ENCODE data around the gene CCDC88A.
"Not testable (repeated sequence)": the region's sequence is repeated elsewhere in the genome, so short reads cannot be mapped to it uniquely, and the experiment has no call there.

The CCDC88A gene

DNA sequence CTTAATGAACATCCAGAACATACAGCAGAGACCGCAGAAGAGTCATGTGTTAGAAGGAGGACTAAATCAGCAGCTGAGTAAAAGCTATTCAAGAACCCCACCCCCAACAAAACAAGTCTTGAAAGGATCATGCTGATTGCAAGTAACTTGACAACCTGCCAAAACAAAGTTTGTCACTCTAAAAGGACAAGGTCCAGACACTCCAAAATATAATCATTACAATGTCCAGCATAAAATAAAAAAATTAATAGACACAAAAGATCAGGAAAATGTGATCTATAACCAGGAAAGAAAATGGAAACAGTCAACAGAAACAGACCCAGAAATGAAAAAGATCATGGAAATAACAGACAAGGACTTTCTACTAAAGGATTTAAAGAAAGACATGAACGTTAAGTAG, 28.5 kb downstream of the CCDC88A start:
- DNase-seq (ENCODE audit: low read depth in 3 of 3, low spot score in 1 of 3), result no peak

DNA sequence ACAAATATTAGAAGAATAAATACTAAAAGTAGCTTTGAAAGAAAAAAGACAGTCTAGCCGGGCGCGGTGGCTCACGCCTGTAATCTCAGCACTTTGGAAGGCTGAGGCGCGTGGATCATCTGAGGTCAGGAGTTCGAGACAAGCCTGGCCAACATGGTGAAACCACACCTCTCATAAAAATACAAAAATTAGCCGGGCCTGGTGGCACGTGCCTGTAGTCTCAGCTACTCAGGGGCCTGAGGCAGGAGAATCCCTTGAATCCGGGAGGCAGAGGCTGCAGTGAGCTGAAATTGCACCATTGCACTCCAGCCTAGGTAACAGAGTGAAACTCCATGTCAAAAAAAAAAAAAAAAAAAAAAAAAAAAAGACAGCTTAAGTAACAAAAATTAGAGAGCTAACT, 34.1 kb downstream of the CCDC88A start:
- DNase-seq (ENCODE audit: low read depth in 3 of 3, low spot score in 1 of 3), result not testable (repeated sequence)

DNA sequence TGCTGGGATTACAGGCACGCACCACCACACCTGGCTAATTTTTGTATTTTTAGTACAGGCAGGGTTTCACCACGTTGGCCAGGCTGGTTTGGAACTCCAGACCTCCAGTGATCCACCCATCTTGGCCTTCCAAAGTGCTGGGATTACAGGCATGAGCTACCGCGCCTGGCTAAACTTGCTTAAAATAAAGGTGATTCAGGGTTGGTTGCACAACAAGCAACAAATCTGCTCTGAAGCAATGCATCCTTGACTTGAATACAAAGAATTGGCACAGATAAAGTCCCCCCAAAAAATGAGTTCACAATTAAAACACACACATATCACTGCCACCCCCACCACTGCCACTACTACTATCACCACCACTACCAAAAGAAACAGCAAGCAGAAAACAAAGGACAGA, 34.9 kb downstream of the CCDC88A start:
- no peak for DNase-seq (ENCODE audit: low read depth in 3 of 3, low spot score in 1 of 3)

DNA sequence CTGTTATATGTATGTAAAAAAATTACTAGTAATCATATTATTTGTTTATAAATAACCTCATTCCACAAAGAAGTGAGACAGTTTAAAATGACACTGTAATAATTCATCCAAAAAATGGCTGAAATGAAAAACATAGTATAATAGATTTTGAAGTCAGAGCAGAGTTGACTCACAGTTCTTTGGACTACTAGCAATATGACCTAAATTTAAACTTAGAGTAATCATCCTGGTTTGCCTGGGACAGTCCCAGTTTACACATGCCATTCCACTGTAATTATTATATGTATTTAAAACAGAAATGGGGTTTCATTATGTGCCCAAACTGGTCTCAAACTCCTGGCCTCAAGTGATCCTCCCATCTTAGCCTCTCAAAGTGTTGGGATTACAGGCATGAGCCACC, 48.3 kb downstream of the CCDC88A start:
- no peak for DNase-seq (ENCODE audit: low read depth in 3 of 3, low spot score in 1 of 3)

DNA sequence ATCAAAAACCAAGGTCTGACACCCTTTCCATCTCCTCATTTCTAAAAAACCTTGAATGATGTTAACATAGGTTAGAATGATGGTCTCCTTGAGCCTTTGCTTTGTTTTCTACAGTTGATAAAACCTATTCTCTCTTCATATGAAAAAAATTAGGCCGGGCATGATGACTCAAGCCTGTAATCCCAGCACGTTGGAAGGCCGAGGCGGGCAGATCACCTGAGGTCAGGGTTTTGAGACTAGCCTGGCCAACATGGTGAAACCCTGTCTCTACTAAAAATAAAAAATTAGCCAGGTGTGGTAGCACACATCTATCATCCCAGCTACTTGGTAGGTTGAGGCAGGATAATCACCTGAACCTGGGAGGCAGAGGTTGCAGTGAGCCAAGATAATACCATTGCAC, 49.4 kb downstream of the CCDC88A start:
- no peak for DNase-seq (ENCODE audit: low read depth in 3 of 3, low spot score in 1 of 3)

DNA sequence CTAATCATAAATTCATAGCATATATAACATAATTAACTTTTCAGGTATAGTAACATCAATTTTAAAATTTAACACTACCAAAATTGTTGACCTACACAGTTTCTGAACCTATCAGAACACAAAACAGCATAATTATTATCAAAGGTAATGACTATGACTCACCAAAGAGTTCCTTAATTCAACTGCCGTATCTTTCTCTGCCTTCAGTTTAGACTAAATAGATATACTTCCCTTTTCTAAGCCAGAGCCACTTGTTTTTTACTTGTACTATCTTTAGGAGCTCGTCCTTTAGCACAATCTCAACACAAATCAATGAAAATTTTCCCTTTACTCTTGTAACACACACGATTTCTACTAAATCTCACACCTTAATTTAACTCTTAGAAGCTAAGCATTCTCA, 54.4 kb downstream of the CCDC88A start:
- no peak for DNase-seq (ENCODE audit: low read depth in 3 of 3, low spot score in 1 of 3)

DNA sequence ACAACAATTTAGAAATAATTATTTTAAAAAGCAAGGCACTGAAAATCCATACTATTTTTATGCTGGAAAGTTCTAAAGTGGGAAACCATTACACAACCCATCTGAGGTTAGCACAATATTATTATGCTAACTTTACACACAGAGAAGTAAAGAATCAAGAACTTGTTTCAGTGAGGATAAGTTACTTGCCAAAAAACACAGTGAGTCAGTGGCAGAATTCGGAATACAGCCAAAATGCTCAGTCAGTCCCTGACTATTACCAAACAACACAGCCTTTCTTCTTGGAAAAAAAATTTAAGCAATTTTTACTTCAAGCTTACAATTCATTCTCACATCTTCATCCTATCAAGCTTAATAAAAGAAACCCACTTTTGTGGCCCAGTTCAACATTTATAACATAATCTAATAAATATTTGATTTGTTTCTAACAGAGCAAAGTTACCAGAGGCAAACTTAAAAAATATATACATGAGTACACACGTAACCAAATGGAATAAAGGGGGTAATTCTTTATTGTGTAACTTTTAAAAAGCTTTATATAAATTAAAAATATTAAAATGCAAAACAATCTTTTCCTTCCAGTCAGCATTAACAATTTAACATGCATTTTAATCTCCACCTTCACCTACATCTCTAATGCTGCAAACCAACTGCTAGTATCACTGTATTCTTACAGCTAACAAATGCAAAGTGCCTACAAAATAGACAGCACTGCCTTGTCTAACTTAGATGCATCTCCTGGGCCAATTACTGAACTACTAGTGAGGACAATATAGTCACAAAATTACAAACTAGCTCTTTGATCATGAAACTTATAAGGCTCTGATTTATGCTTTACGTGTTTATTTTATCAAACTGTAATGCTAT, 55.2 kb downstream of the CCDC88A start:
- no peak for DNase-seq (ENCODE audit: low read depth in 3 of 3, low spot score in 1 of 3)

DNA sequence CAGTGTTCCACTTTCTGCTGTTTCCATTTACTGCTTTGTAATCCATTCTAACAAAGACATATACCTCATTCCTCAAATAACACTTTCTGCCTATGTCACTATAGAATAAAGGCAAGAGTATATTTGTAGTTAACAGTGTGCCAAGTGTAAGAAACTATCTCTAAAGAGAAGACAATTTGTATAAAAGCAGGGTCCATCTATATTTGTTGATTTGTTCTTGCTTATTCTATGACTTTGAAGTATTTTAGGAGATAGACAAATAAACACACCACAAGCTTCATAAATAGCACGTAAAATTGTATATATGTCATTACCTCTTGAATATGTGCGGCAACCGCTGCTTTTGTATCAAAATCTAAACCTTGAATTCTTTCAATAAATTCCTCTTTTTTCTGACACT, 56.0 kb downstream of the CCDC88A start:
- no peak for DNase-seq (ENCODE audit: low read depth in 3 of 3, low spot score in 1 of 3)

DNA sequence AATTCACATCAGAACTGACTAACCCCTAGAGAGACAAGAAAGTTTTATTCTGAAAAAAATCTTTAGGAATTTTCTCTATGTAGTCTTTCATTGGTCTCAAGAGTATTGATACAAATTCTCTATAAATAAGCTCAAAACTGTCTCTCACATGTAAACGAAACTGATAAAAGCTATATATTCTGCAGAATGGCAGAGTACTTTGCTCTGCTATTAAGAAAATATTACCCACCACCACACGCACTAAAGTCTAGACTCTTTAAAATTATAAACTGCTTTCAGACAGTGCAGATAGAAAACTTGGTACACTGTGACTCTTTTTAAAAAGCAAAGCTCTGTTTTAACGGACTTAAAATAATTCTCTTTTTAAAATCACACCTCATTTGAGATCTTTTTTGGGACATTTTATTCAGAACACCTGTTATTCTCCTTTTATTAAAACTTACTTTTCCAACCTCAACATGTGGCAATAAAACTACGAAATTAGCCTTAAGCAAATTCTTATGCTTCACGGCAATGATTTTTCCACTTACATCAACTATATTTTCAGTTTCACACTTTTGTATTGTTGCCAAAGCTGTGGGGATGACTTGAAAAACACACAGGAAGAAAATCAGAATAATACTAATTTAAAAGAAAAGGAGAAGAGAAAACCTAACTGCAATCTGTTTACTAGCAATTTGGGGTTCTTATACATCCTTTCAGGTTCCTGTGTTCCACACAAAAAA, 58.0 kb downstream of the CCDC88A start:
- DNase-seq (ENCODE audit: low read depth in 3 of 3, low spot score in 1 of 3), result no peak

DNA sequence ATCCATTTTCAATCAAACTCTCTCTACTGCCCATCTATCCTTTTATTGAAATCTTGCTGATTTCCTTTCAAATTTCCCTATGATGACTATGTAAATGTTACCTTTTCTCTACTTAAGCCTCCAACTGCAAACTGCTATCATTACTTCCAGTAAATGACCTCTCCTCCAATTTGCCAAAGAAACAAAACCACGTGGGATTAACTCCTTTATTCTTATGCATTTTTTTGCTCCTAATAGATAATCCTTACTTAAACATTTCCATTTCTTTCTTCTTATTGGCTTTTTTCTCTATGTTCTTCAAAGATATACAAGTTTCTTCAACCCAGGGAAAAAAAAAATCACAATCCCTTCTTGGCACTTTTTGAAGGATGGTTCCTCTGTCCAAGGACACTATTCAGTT, 61.2 kb downstream of the CCDC88A start:
- DNase-seq (ENCODE audit: low read depth in 3 of 3, low spot score in 1 of 3), result no peak

DNA sequence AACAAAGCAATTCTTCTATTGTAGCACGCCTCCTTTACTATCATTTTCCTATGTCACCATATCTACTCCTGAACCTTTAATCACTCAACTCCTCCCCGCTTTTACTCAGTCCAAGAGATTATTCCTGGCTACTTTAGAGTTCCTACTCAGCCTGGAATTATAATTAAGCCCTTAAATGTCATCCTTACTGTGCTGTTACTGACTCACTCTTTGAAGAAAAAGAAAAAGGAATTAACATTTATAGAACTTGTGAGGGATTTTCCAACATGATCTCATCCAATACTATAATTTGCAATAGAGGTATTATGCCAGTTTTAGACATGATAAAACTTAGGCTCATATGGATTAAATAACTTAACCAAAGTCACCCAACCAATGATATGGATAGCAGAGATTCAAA, 61.7 kb downstream of the CCDC88A start:
- DNase-seq (ENCODE audit: low read depth in 3 of 3, low spot score in 1 of 3), result no peak

DNA sequence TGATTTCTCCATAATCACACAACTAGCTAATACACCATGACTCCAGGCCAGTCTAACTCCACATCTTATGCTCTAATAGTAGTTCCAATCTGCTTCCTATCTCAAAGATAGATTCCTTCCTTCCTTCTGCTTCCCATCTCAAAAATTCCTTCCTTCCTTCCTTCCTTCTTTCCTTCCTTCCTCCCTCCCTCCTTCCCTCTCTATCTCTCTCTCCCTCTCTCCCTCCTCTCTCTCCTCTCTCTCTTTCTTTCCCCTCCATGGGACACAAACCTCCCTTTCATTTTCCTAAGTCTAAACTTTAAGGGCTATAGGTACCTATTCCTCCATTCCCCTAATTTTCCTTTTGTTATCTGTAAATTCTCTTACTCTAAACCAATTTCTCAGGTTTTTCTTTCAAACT, 62.5 kb downstream of the CCDC88A start:
- no peak for DNase-seq (ENCODE audit: low read depth in 3 of 3, low spot score in 1 of 3)

DNA sequence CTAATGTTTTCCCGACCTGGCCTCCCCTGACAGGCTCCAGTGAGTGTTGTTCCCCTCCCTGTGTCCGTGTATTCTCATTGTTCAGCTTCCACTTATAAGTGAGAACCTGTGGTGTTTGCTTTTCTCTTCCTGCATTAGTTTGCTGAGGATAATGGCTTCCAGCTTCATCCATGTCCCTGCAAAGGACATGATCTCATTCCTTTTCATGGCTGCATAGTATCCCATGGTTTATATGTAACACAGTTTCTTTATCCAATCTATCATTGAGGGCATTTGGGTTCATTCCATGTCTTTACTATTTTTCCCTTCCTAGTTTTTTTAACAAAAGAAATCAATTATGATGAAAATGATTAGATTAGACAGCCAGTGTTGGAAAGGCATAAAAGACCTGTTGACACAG, 63.5 kb downstream of the CCDC88A start:
- DNase-seq (ENCODE audit: low read depth in 3 of 3, low spot score in 1 of 3), result not testable (repeated sequence)

DNA sequence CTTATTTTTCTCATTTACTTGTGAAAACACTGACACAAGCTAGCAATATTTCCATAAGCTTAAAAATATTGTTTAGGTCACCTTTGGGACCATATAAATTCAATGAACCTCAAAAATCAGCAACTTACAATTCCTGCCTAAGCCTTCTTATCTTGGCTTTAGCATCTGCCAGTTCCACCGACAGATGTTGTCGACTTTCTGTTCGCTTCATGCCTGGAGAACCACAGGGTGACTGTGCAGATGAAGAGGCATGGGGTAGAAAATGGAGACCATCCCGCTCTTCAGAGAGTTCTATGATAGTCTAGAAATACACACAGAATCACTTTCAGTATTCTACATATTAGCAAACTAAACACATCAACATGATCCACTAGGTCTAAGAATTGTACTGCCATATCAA, 64.2 kb downstream of the CCDC88A start:
- no peak for DNase-seq (ENCODE audit: low read depth in 3 of 3, low spot score in 1 of 3)

DNA sequence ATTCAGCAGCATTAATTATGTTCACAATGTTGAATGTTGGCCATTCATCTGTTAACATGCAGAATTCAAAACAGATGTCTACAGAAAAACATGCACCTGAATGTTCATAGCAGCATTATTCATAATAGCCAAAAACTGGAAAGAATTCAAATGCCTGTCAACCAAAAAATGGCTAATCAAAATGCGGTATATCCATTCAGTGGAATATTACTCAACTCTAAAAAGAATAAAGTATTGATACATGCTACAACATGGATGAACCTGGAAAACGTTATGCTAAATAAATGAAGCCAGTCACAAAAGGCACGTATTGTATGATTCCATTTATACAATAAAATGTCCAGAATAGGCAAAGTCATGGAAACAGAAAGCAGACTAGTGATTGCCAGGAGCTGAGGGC, 68.0 kb downstream of the CCDC88A start:
- DNase-seq (ENCODE audit: low read depth in 3 of 3, low spot score in 1 of 3), result no peak

DNA sequence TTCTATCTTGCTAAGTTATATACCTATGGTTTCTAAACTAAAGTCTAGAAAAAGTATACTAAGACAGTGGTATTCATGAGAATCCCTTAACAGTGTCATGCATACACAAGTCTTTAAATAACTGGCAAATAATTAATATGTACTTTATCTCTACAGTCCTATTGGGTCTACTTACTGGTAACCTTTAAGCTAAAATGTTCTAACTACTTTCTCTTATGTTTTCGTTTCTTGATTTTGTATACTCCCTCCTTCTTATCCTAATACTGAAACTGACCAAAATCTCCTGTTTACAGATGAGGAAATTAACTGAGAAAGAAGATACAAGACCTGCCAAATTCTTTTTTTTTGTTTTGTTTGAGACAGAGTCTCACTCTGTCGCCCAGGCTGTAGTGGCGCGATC, 74.6 kb downstream of the CCDC88A start:
- DNase-seq (ENCODE audit: low read depth in 3 of 3, low spot score in 1 of 3), result no peak

DNA sequence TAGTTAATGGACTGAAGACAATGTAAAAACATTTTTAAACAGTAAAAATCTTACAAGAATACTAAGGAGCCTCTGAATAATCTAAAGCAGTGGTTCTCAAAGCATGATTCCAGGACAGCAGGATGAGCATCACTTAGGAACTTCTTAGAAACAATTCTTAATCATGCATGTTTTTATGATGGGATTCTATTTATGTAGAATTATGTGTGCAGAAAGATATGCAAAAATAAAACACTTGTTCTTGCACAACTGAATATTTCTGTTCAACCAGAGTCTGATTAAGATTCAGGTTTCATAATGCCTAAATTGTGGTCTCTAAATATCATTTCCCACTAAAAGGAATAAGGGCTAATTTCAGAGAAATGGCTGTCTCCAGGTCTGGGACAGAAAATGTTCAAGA, 81.4 kb downstream of the CCDC88A start:
- no peak for DNase-seq (ENCODE audit: low read depth in 3 of 3, low spot score in 1 of 3)

DNA sequence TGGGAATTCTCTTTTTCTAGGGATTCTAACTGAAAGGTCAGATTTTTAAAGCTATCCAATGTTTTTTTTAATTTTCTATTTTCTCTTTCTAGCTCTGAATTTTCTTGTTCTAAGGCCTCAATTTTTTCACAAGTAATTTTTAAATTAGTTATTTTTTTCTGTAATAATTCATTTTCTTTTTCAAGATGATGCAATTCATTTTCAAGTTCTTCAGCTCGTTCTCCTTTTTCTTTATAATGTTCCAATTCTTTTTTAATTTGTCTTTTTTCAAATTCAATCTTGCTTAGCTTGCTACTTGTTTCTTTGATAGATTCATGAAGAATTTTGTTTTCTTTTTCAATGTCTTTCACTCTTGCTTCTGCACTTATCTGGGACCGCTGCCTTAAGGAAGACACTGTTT, 84.9 kb downstream of the CCDC88A start:
- DNase-seq (ENCODE audit: low read depth in 3 of 3, low spot score in 1 of 3), result no peak

DNA sequence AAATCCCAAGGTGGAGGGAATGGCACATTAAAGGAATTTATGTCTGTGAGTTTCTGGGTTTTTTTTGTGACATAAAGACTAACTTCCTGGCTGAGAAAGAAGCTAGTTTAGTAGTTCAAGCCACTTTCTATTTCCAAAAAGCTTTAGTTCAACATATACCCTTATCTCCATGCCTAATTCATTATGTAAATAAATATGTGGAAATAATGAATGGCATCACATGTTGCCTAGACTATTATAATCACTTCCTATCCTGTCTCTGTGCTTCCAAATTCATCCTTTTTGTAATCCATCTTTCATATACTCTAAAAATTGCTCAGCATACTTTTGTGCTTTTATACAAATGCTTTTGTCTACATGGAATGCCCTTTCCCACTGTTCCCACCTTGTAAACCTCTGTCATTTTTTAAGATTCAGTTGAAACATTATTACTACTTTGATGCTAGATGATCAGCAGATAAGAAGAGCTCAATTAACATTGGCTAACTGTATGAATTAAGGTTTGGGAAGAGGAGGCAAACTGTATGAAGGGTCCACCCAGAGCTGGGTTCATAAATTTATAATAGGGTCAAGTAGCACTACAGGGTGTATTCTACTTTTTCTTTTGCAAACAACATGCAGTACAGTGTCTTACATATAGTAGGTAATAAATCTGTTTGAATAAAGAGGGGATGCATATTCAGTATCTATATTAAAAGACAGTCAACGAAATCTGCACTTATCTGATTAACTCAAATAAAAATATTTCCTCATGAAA, 88.9 kb downstream of the CCDC88A start:
- DNase-seq (ENCODE audit: low read depth in 3 of 3, low spot score in 1 of 3), result no peak

DNA sequence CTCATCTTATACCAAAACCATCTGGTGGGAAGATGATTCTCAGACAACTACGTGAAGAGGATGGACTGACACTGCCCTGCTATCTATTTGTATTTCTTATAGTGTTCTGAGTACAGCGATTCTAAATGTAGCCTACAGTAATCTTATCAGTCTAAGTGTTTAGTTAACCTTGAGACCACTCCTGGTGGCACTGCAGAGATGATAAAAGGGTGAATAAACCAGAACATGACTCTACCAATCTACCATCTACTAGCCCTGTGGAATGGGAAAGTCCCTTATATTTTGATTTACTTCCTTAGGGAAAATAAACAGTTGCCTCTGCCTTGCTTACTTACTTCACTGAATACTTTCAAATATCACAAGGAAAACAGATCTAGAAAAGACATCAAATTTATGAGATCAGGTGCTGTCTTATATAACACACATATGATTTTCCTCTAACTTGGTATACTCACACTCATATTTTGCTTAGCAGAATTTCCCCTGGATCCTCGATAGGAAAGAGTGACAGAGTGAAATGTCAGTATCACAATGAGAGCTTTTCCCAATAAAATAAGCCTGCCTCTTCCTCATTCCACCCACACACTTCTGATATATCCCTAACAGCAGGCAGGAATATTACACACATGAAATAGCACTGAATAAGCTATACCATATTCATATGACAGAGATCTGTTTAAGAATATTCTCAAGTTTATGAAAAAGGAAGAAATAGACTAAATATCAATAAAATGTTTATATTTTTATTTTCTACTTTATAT, 92.0 kb downstream of the CCDC88A start:
- DNase-seq (ENCODE audit: low read depth in 3 of 3, low spot score in 1 of 3), result no peak

DNA sequence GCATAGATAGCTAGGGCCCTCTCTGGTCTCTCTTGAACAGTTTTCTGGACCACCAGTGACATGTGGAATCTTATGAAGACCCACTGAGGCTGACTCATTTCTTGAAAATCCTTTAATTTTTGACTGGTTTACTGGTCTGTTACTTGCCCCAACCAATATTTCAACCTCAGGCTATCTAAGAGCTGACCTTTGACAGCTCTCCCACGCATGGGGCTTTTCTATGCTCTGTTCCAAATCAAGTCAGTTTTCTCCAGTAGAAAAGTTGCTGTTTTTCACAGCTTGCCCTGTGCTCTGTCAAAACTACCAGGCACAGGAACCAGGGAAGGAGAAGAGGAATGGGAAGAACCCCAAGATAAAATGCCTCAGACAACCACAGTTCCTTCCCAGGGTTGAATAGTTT, 104.7 kb downstream of the CCDC88A start:
- no peak for DNase-seq (ENCODE audit: low read depth in 3 of 3, low spot score in 1 of 3)
